K562 (cell line): Measurements from ENCODE around the gene MOB3C. TPM values are rescaled to one million over a fixed set of nuclear protein-coding genes. Genes with fewer than 3 reads are reported as not detected.

Source experiments
- ATAC-seq: fragments of 200-7000 bp; cut with Tn5 transposase; 3 replicates; pipeline ENCODE4 v1.9.1; 2020; ENCODE audit warnings: moderate library complexity
- BruUV-seq: library from RNA; stranded (reverse); fragments of 400-500 nt; replicated peaks from 2 replicates; lab custom pipeline; 2021; lab: Mats Ljungman, UMichigan
- CTCF ChIA-PET: fragments of 300-600 bp; formaldehyde crosslinking; extraction: SDS; loops from one replicate; lab custom pipeline; 2021; ENCODE audit warnings: low intra/inter-chr PET ratio; lab: Yijun Ruan, JAX
- POLR2A ChIA-PET: fragments of 300-600, 350-650 bp; sonication (Branson Sonifier 250); formaldehyde crosslinking; extraction: SDS; loops from one replicate; lab custom pipeline; 2021; ENCODE audit warnings: antibody characterized with exemption, inconsistent platforms; lab: Yijun Ruan, JAX
- DNase-seq, 4 experiments: peaks; one replicate each; pipeline versions ENCODE4 v3.0.0 to v3.0.0-alpha.2; 2011 to 2018; ENCODE audit warnings: low spot score in 3 of 4, mixed read lengths in 3 of 4; ENCODE audit errors: extremely low read depth in 1 of 4
- FAIRE-seq: peaks from 2 replicates; lab custom pipeline; 2011; peaks lifted over from hg19 to GRCh38; lab: Jason Lieb, UNC
- H2AFZ ChIP-seq: 2 replicates; pipeline ENCODE4 v1.6.0; 2011; ENCODE audit warnings: low read depth, low read length, control low read depth, inconsistent platforms
- H3K27ac ChIP-seq: fragments of 200-600 bp; 3 replicates; pipeline ENCODE4 v1.8.0; 2011; ENCODE audit warnings: low read depth, mild to moderate bottlenecking, control low read depth, inconsistent platforms, low read length, moderate library complexity, mixed read lengths; ENCODE audit errors: extremely low read depth
- H3K27me3 ChIP-seq, 2 experiments: fragments of 300-600 bp in 1 of 2; 2 replicates in 1 of 2; 3 replicates in 1 of 2; pipeline versions ENCODE4 v1.6.0 to v1.8.0; 2011; ENCODE audit warnings: inconsistent platforms in 2 of 2, low read length in 2 of 2, mild to moderate bottlenecking in 1 of 2, mixed read lengths in 1 of 2, moderate library complexity in 1 of 2; ENCODE audit not compliant: control insufficient read depth in 2 of 2, insufficient read depth in 2 of 2
- H3K36me3 ChIP-seq: fragments of 300-600 bp; 3 replicates; pipeline ENCODE4 v1.8.0; 2011; ENCODE audit warnings: mild to moderate bottlenecking, low read length, inconsistent platforms; ENCODE audit not compliant: control insufficient read depth, insufficient read depth
- H3K4me1 ChIP-seq, 2 experiments: fragments of 200-600 bp in 1 of 2; replicated peaks in 1 of 2; 2 replicates in 1 of 2; 3 replicates in 1 of 2; pipeline versions ENCODE4 v1.5.1 to v1.8.0; 2011; ENCODE audit warnings: inconsistent platforms in 2 of 2, low read length in 2 of 2, mild to moderate bottlenecking in 1 of 2, mixed read lengths in 1 of 2, moderate library complexity in 1 of 2; ENCODE audit not compliant: control insufficient read depth in 2 of 2, insufficient read depth in 2 of 2
- H3K4me2 ChIP-seq: 2 replicates; pipeline ENCODE4 v1.6.1; 2011; ENCODE audit warnings: low read length, control low read depth, inconsistent platforms, mixed read lengths; ENCODE audit not compliant: insufficient read depth
- H3K4me3 ChIP-seq: fragments of 200-600 bp; sonication (generic), shearing (Covaris generic); 2 replicates; pipeline ENCODE4 v1.5.1; 2016; ENCODE audit warnings: control low read depth, inconsistent platforms
- H3K79me2 ChIP-seq: fragments of 200-600 bp; 3 replicates; pipeline ENCODE4 v1.8.0; 2011; ENCODE audit warnings: low read length, inconsistent platforms; ENCODE audit not compliant: control insufficient read depth, insufficient read depth
- H3K9ac ChIP-seq, 2 experiments: 2 replicates each; pipeline versions ENCODE4 v1.6.0 to v1.6.1; 2011; ENCODE audit warnings: low read depth in 2 of 2, low read length in 2 of 2, control low read depth in 1 of 2, inconsistent platforms in 1 of 2, mild to moderate bottlenecking in 1 of 2, mixed read lengths in 1 of 2; ENCODE audit not compliant: insufficient read depth in 1 of 2
- H3K9me1 ChIP-seq: one replicate; pipeline ENCODE4 v1.6.0; 2011; ENCODE audit warnings: inconsistent platforms, mild to moderate bottlenecking, low read length, moderate library complexity; ENCODE audit not compliant: control insufficient read depth, insufficient read depth
- H3K9me3 ChIP-seq: replicated peaks from 2 replicates; pipeline ENCODE4 v1.5.1; 2011; ENCODE audit warnings: low read depth, low read length, inconsistent platforms; ENCODE audit not compliant: control insufficient read depth, insufficient read depth
- H4K20me1 ChIP-seq: replicated peaks from 2 replicates; pipeline ENCODE4 v1.6.1; 2011; ENCODE audit warnings: low read length, inconsistent platforms, mixed read lengths; ENCODE audit not compliant: control insufficient read depth, insufficient read depth
- JUND ChIP-seq, 2 experiments: IDR thresholded peaks; 2 replicates in 1 of 2; 3 replicates in 1 of 2; pipeline ENCODE4 v1.6.1; 2011; ENCODE audit warnings: borderline replicate concordance in 2 of 2, low read depth in 2 of 2, low read length in 2 of 2, improper control_type of control experiment in 1 of 2, missing biosample characterization in 1 of 2, missing genetic modification characterization in 1 of 2, missing genetic modification reagents in 1 of 2
- KLF1 ChIP-seq: fragments of 450-650 bp; IDR thresholded peaks from 2 replicates; pipeline ENCODE4 v1.6.1; 2016; ENCODE audit warnings: missing genetic modification characterization, missing compliant biosample characterization
- L3MBTL2 ChIP-seq: fragments of 450-650 bp; IDR thresholded peaks from 2 replicates; pipeline ENCODE4 v1.6.1; 2016; ENCODE audit warnings: mild to moderate bottlenecking, moderate library complexity
- MAFF ChIP-seq: IDR thresholded peaks from 2 replicates; pipeline ENCODE4 v1.6.1; 2012; ENCODE audit warnings: low read length, improper control_type of control experiment
- NFIX ChIP-seq: fragments of 250-450 bp; sonication (Bioruptor Pico); IDR thresholded peaks from 2 replicates; pipeline ENCODE4 v1.4.0; 2020; ENCODE audit warnings: low read depth, mild to moderate bottlenecking, moderate library complexity
- PHTF2 ChIP-seq: fragments of 250-450 bp; sonication (Bioruptor Pico); IDR thresholded peaks from 2 replicates; pipeline ENCODE4 v1.5.0; 2021; ENCODE audit warnings: mild to moderate bottlenecking
- PRMT5 ChIP-seq: sonication (generic); formaldehyde crosslinking; IDR thresholded peaks from 2 replicates; pipeline ENCODE4 v1.5.0; 2020; ENCODE audit warnings: missing genetic modification reagents
- TRIM28 ChIP-seq: fragments of 450-650 bp; IDR thresholded peaks from 2 replicates; pipeline ENCODE4 v1.6.1; 2017
- WGBS: fragments of 100-300 bp; shearing (Covaris generic); methylation state at CpG from one replicate; pipeline ENCODE4 v1.1.6; 2016; ENCODE audit warnings: low coverage, mixed read lengths; ENCODE audit not compliant: insufficient coverage; ENCODE audit errors: missing lambda C conversion rate; 5-methylcytosine and 5-hydroxymethylcytosine counted together
- in situ Hi-C: fragments of 300-500 bp; cut with MboI; formaldehyde crosslinking; loops from 4 replicates; pipeline ENCODE4 v1.15.0; 2018; ENCODE audit warnings: inconsistent platforms, mixed read lengths
- intact Hi-C: fragments of 100-400 bp; cut with micrococcal nuclease; formaldehyde crosslinking; loops from 2 replicates; pipeline ENCODE4 v1.14.2; 2022
- polyA plus RNA-seq, 8 experiments: library from polyadenylated mRNA; depleted of rRNA in 4 of 8; stranded (reverse) in 5 of 8; unstranded in 3 of 8; fragments of >200 nt; fragmentation: Nextera tagmentation in 2 of 8; fragmentation: Illumina TruSeq in 1 of 8; extraction: Ambion mirVana in 2 of 8; extraction: Trizol in 1 of 8; gene quantifications; 2 replicates each; pipeline versions ENCODE4 v1.2.1 to v1.2.3, GENCODE V29; 2011 to 2014; ENCODE audit warnings: inconsistent platforms in 1 of 8, missing spikeins in 1 of 8
- total RNA-seq, 7 experiments: library from RNA; depleted of rRNA in 6 of 7; stranded (reverse); fragments of >200 nt in 6 of 7; fragmentation: Illumina TruSeq in 2 of 7; extraction: Trizol in 2 of 7; gene quantifications; 2 replicates each; pipeline versions ENCODE4 v1.2.1 to v1.2.3, GENCODE V29; 2011 to 2021; ENCODE audit warnings: low replicate concordance in 1 of 7
- TF ChIP-seq, protein P1 (sequence below), 2 experiments: fragments of 450-650 bp; IDR thresholded peaks; 2 replicates each; pipeline ENCODE4 v1.6.1; 2016; ENCODE audit warnings: mild to moderate bottlenecking in 2 of 2, borderline replicate concordance in 1 of 2, low read depth in 1 of 2, moderate library complexity in 1 of 2

MOB3C gene
- total and polyA plus RNA-seq, 9 of the 15 experiments (the other 6 are each of a cell fraction or from before 2014, with no cell fraction given), result 1.0 to 7.5 (median 3.7) TPM

DNA sequence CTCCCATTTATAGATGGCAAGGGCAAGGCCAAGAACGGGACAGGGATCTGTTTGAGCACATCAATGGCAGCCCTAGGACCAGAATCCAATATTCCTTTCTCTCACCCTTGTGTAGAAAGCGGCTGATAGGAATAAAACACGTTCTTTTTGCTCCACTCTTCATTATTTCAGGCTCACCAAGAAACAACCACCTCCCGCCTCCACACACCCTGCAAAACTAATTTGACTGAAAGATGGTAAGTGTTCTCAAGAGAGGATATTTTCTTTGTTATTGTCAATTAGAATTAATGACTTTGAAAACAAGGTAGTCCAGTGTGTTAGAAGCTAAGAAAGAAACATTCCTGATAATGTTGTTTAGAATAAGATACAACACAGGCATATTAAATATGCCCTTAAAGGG lies 53.3 kb downstream of the MOB3C start:
- Histone ChIP-seq H3K9me1 (no peaks in the 10 kb centered on the region), H3K4me2 (no peak overlapping the region), H3K27me3 (no peaks in the 10 kb centered on the region), H3K9ac (no peak overlapping the region), H2AFZ (no peak overlapping the region), H4K20me1 (no peaks in the 10 kb centered on the region), H3K36me3 (peaks cover 13% of the 10 kb centered on the region; the same call in 1 of the 3 replicates), H3K4me3 (no peak overlapping the region), H3K27ac (no peak overlapping the region), H3K79me2 (no peaks in the 10 kb centered on the region), H3K9me3 (no peaks in the 10 kb centered on the region), H3K4me1 (peaks cover 0 to 7% of the 10 kb centered on the region in 2 experiments; a peak in 1 of 5 replicates)
- POLR2A ChIA-PET, result interaction anchor here (0.6 to 1.2 kb wide), 3 partner anchors 8 to 23 kb away, joined by 3 to 4 read pairs (median 3); no protein-coding TSS in a partner anchor
- CTCF ChIA-PET, result no interaction called here
- DNase-seq (no peak), FAIRE-seq (peak; percentile 52), ATAC-seq (no peak)
- in situ Hi-C loops (no loop called here), intact Hi-C loops (no loop called here)
- 56% methylated on average over 4 of the region's 4 CpGs for WGBS
- TF ChIP-seq KLF1 (tag) (no peak), L3MBTL2 (no peak), TRIM28 (no peak), PRMT5 (CRISPR knock-in tag) (no peak), MAFF (no peak), JUND (IDR thresholded peaks at IDR 0.05; ENCODE audit: borderline replicate concordance, low read depth, low read length) (no peak), JUND (tag; IDR thresholded peaks at IDR 0.05; ENCODE audit: borderline replicate concordance, low read depth, low read length) (no peak), NFIX (CRISPR knock-in tag) (no peak), PHTF2 (CRISPR knock-in tag) (no peak)
- TF ChIP-seq, protein P1, sequence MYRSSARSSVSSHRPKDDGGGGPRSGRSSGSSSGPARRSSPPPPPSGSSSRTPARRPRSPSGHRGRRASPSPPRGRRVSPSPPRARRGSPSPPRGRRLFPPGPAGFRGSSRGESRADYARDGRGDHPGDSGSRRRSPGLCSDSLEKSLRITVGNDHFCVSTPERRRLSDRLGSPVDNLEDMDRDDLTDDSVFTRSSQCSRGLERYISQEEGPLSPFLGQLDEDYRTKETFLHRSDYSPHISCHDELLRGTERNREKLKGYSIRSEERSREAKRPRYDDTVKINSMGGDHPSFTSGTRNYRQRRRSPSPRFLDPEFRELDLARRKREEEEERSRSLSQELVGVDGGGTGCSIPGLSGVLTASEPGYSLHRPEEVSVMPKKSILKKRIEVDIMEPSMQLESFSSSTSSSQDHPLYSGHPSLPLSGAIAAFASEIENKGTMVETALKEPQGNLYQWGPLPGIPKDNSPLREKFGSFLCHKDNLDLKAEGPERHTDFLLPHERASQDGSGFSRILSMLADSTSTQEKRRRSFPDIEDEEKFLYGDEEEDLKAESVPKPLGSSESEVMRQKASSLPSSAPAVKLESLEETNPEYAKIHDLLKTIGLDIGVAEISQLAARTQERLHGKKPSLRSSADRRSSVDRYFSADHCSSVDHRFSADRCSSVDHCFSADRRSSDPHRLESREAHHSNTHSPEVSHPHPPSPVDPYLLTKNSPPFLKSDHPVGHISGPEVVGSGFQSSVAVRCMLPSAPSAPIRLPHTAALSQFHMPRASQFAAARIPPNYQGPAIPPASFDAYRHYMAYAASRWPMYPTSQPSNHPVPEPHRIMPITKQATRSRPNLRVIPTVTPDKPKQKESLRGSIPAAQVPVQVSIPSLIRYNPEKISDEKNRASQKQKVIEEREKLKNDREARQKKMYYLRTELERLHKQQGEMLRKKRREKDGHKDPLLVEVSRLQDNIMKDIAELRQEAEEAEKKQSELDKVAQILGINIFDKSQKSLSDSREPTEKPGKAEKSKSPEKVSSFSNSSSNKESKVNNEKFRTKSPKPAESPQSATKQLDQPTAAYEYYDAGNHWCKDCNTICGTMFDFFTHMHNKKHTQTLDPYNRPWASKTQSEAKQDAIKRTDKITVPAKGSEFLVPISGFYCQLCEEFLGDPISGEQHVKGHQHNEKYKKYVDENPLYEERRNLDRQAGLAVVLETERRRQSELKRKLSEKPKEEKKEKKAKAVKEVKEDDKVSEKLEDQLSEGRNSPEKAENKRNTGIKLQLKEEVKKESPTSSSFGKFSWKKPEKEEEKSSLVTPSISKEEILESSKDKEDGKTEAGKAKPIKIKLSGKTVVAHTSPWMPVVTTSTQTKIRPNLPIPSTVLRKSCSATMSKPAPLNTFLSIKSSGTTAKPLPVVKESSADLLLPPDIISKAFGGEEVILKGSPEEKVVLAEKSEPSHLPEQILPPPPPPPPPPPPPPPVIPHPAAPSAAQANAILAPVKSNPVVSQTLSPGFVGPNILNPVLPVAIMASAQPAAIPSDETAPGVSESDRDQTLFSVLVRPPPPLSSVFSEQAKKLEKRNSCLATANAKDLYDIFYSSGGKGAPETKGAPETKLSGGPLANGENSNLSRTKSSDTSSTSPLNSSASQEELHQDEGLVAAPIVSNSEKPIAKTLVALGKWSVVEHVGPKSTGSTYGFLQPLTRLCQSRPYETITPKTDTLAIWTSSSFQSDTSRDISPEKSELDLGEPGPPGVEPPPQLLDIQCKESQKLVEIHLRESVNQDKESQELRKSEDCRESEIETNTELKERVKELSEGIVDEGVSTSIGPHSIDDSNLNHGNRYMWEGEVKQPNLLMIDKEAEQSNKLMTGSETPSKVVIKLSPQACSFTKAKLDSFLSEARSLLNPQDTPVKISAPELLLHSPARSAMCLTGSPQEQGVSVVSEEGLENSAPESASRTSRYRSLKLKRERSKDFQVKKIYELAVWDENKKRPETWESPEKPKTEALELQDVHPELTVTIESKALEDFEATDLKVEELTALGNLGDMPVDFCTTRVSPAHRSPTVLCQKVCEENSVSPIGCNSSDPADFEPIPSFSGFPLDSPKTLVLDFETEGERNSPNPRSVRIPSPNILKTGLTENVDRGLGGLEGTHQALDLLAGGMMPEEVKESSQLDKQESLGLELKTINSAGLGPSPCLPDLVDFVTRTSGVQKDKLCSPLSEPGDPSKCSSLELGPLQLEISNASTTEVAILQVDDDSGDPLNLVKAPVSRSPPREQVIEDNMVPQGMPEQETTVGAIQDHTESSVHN (IDR thresholded peaks at IDR 0.05; ENCODE audit: borderline replicate concordance in 1 of 2, low read depth in 1 of 2), result no peak
- no TSS peak for BruUV-seq
